Measurements from ENCODE around the gene EEFSEC.

The EEFSEC gene

DNA sequence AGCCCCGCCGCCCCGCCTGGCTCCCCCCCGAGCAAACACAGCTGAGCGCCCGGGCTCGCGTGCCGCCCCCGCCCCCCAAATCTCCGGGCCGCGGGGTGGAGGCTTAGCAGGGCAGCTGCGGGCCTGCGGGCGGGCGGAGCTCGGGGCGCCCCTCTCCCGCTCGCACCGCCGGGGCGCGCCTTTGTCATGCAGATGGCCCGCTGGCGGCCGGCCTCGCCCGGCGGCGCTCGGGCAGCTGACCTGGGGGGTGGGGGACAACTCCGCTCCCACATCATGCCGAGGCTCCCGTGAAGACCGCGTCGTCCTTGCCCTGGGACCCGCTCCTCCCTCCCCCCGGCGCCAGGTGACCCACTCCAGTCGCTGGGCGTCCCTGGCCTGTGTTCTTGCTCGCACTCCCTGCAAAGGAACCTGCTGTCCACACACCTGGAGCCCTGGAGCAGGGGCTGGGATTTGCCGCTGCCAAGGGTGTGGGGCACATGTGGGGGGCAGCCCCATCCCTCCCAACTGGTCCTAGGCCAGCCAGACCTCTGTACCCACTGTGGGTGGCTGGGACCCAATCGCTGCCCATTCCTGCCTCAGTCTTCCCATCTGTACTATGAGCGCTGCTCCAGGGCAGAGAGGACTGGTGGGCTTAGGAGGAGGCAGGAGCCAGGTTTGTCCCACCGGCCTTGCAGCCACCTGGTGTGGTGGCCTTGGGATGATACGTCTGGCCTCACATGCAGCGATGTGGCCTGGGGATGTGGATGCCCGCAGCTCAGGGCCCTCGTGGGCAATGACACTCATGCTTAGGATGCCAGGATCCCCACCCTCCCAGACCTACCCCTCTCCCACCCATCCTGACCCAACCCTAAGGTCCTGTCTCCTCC lies 279.9 kb downstream of the EEFSEC start:
- DNase-seq: no peak

DNA sequence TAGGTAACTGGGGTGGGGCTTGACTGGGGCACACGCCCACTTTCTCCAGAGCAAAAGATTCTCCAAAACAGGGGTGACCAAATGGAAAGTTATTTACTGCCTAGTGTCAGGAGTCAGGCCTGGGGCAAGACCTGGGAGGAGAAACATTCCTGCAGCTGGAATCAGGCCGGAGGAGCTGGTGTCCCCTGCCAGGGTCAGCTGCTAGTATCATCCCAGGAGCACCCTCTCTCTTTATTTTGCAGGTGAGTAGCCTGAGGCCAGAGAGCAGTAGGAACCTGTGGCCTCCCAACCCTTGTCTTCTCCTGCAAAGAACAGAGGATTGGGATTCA lies 280.5 kb downstream of the EEFSEC start:
- no peak for DNase-seq

DNA sequence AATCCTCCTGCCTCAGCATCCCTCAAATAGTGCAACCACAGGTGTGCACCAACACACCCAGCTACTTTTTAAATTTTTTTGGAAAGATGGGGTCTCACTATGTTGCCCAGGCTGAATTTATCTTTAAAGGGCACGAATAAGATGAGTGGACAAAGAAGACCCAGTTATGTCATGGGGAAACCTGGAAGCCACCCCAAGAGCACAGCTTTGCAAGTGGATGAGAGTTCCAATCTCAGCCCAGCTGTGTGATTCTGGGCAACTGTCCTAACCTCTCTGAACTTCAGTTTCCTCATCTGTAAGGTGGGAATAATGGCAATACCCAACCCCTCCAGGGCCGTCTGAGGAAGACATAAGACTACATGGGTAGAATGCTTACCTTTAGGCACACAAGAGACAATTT lies 281.2 kb downstream of the EEFSEC start:
- DNase-seq: no peak

DNA sequence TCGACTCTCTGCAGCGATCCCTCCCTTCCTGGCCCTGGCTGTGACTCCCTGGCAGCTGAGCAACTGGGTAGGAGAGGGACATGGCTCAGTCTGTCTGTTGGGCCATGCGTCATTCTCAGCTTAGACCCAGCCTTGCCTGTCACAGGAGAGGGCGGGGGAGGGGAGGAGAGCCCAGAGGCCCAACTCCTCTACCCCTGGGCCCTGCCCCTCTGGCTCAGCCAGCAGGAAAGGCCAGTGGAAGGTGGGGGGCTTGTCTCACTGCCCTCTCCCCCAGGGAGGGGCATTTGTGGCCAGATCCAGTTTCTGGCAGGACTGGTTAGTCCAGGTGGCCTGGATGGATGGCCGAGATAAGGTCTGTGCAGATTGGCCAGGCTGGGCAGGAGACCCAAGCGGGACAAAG lies 281.8 kb downstream of the EEFSEC start:
- no peak for DNase-seq

DNA sequence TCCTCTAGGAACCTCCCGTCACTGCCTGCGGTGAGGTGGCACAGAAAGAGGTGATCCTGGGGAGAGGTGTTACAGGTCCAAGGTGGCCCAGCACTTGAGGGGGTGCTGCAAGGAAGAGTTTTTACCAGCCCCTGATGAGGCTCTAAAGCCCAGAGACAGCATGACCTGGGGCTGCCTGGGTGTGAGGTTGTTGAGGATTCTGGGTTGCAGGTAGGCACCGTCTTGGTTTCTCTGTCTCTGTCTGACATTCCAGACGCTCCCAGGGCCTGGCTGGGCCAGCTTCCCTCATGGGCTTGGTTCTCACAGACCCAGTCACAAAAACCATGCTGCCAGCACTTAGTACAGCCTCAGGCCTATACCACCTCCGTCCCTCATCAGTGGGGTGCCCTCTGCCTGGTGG lies 282.3 kb downstream of the EEFSEC start:
- DNase-seq: no peak

DNA sequence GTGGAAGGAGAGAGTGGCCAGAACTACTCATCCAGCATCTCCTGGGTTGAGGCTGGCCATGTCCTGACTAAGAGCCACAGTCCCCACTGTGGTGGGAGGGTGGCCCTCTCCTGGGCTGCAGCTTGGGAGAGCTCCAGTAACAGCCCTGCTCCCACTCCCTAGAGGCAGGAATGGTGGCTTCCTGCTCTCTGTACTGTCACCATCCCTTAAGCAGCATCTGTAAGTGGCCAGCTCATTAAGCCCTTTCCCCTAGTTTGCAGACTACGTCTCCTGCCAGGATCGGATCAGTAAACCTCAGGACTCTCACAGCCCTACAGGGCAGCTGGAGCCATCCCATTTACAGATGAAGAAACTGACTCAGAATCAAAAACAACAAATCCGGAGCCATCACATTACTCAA lies 282.9 kb downstream of the EEFSEC start:
- no peak for DNase-seq

DNA sequence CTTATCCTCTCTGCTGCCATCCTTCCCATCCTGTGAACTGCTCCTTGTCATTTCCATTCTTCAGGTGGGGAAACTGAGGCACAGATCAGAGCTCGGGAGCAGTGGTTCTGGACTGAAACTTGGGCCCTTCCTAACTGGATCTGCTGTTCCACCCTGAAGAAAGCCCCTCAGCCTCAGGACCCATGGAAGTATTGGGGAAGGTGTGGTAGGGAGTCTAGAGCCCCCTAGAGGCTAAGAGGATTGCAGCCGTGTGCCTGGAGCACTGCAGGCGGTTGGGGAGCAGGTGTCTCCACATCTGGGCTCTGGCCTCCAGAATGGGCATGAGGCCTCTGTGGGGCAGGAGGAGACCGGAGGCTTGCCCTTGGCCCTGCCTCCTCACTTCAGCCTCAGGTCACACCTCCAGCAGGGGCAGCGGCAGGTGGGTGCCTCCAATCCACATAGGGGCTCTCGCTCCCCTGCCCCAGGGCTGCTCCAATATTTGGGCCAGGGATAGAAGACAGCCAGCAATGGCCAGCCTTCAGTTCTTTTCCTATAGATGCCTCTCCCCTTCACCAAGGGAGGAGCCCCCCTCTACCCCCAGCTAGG lies 285.3 kb downstream of the EEFSEC start:
- no peak for DNase-seq

DNA sequence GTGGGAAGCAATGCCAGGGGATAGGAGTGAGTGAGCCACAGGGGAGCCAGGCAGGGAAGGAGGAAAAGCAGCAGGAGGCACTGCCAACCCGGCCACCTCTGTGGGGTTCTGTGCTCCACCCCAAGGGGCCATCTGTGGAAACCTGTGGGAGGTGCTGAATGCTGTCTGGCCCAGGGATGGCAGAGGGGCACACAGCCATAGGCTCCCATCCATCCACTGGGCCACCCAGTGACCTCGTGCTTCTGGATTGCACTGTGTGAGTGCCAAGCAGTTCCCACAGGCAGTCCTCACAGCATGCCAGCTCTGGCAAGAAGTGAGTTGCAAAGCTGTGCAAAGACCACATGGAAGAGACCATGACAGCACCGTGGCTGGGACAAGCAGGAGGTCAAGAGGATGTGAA lies 285.9 kb downstream of the EEFSEC start:
- DNase-seq: no peak

DNA sequence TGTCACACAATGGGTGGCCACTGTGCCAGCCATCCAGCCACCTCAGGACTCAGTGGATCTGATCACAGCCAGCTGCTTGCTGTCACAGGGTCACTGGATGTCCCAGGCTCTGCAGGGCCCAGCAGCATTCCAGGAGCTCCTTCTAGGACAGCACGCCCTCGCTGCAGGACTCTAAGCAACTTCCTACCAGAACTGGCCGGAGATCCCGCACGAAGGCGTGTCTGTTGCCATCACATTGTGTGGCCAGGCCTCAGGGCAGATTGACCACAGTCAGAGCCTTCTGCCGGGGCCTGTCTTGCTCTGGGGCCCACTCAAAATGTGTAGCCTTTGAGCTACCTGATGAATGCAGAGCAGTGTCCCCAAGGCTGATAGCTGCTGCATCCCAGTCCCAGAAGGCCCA lies 288.8 kb downstream of the EEFSEC start:
- DNase-seq: no peak

DNA sequence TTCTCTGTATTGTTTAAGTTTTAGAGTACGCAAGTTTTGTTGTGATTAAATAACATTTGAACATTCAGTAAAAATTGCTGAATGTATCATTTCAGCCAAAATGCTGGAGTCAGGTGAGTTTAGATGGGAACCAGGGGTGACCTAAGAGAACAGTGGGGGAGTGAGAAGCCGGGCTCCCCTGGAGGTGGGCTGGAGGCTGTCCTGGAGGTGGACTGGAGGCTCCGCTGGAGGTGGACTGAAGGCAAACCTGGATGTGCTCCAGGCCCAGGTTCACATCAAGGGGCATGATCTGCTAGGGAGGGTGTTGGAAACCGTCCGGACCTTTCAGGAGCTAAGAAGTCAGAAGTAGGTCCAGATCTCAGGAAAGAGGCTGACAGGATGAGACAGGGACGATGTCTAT lies 289.7 kb downstream of the EEFSEC start:
- DNase-seq: no peak

DNA sequence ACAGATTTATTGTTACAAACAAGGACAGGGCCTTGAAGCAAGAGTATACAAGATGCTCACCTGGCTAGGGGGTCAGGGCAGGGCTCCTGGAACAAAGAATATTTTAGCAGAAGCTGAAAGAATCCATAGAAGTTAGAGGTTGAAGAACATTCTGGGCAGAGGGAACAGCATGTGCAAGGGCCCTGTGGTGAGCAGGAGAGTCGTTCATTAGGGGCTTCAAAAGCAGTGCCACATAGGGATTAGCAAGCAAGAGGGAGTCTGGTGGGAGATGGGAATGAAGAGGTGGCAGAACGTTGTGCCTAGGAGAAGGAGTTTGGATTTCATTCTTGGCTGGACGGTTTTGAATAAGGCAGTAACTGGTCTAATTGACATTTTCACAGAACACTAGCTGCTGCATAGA lies 290.5 kb downstream of the EEFSEC start:
- no peak for DNase-seq

DNA sequence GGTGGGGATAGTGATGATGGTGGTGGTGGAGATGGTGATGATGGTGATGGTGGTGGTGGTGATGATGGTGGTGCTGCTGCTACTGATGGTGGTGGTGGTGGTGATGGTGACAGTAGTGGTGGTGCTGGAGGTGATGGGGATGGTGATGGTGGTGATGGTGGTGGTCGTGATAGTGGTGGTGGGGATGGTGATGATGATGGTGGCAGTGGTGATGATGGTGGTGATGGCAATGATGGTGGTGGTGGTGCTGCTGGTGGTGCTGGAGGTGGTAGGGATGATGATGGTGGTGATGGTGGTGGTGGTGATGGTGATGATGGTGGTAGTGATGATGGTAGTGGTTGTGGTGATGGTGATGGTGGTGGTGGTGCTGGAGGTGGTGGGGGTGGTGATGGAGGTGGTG lies 292.1 kb downstream of the EEFSEC start:
- DNase-seq: no peak

DNA sequence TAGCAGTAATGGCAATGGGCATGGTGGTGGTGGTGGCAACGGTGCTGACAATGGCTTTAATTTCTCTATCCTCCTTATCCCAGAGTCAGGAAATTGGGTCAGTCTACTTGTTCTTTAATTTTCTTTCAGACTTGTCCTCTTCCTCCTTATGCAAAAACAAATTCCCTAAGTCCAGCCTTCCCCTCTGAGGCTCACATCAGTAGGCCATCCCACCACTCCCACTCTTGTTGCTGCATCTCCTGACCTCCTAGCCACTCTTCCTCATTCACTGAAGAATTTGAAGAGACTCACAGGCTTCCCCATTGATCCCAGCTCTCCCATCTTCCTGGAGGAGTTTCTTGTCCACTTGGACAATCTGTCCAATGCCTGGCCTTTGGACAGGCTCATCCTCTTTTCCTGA lies 293.5 kb downstream of the EEFSEC start:
- DNase-seq: no peak

DNA sequence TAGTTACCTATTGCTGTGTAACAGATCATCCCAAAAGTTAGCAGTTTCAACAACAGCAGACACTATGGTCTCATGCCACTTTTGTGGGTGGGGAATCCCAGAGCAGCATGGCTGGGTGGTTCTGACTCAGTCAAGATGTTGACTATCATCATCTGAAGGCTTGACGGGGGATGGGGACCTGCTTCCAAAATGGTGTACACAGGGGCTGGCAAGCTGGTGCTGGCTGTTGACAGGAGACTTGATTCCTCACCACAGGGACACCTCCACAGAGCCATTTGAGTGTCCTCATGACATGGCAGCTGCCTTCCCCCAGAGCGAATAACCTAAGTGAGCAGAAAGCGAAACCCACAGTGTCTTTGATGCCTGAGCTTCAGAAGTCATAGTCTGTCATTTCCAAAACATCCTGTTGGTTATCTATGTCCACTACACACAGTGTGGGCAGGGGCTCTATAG lies 294.3 kb downstream of the EEFSEC start:
- no peak for DNase-seq

DNA sequence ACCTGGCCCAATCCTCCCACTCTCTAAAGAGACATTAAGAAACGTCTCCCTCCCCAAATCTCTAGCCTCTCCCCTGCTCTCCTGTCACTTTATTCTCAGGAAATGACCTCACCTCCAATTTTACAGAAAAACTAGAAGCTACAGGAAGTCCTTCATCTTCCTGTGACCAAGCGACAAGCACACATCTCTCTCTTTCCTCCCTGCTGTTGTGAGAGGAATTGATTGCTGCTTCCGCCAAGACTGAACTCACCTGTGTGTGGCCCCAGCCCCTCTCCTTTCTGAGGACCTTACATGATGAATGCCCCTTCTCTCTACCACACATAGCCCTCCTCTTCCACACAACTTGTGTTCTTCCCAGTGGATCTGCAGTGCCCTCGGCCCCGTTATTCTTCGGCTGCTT lies 295.2 kb downstream of the EEFSEC start:
- no peak for DNase-seq

DNA sequence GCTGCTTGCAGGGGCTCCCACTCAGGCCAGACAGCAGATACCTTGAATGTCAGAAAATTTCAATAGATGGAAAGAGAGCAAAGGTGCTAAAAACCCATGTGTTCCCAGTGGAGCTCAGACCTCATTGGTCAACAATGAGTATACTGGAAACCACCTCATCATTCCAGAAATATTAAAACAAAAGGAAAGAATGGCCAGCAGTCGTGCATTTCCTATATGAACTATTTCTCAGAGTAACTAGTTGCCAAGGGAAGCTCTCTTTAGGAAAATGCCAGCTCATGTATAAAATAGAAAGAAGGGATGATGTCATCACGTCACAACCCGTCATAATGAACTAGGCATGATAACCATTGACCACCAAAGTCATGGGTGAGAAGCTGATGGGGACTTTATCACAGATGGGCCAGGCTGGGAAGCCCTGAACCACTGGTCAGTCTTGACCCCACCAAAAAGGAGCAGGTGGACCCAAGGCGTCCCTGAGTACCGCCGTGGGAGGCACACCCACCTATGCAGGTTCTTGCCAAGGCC lies 295.9 kb downstream of the EEFSEC start:
- no peak for DNase-seq

DNA sequence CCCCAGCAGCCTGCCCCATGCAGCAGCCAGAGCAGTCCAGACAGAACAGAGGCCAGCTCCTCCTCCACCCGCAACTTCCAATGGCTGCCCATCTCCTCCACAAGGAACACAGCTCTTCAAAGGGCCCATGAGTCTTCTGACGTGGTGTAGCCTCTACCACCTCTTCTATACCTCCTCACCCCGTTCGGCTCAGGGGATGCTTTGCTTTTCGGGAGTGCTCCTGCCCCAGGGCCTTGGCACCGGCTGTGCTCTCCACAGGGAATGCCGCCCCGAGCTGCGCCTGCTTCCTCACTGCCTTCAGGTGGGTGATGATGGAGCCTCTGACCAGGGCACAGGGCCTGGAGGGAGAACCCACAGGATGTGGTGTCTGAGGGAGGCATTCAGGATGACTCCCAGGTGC lies 298.8 kb downstream of the EEFSEC start:
- DNase-seq: no peak

DNA sequence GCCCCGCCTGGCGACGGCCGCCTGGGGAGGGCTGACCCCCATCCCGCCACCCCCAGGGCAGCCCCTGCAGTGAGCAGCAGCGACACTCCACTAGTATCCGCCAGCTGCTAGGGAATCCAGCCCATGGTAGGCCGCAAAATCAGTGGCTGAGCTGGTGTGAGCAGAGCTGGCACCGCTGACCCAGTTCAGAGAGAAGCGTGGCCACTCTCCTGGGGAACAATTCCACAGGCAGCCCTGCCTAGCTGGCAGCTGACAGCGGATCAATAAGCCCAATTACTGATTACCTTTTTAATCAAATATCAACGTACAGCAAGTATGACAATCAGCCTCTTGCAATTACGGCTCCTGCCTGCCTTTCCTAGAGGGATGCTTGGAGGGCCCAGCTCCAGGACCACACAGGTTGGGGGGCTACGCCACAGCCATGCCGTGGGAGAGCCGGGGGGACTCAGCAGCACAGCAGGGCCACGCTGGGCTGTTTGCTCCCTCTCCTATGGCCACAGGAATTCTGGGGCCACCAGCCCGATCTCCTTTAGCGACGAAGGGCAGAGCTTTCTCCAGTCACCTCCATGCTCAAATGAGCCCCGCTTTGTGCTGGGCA lies 299.5 kb downstream of the EEFSEC start:
- no peak for DNase-seq

DNA sequence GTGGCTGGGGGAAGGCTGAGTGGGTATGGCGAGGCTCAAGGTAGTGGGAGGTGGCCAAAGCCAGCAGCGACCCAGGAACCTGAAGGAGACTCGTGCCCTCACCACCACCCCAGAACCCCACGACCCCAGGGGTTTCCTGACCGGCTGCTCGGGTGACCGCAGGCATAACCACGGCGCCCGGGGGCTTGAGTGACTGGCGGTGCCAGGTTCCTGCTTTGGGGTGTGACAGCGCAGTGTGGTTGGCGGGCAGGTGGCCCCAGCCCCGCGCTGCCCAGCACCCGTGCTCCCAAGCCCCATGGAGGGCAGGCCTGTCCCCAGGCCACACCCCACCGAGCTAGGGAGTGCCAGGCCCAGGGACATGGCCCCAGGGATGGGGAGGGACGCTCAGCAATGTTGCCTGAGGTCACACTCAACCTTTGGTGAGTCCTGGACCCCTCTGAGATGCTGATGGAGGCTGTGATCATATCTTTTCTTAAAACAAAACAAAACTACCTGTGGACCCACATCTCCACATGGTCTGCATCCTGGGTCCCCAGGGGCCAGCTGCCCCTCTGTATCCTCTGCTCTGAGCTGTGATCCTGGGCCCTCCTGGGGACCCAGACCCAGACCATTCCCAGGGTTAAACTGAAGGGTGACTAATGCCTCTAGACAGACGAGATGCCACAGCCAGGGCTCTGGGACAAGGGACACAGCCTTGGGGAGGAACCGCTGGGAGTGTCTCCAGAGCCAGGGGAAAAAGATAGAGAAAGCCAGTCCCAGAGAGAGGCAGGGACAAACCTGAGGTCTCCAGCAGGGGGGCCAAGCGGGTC lies 300.4 kb downstream of the EEFSEC start:
- DNase-seq: no peak

DNA sequence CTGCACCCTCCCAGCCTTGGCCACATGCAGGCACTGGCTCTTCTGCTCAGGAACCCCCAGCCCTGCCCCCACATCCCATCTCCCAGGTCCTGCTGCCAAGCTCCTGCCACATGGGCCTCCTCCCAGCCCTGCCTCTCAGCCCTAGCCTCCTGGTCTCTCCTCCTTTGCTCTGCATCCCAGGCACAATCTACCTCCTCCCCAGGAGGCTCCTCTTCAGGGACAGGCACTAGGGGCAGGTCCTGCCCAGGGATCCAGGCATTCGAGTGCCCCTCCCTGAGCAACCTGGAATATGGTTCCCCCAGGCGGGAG lies 301.0 kb downstream of the EEFSEC start:
- no peak for DNase-seq

DNA sequence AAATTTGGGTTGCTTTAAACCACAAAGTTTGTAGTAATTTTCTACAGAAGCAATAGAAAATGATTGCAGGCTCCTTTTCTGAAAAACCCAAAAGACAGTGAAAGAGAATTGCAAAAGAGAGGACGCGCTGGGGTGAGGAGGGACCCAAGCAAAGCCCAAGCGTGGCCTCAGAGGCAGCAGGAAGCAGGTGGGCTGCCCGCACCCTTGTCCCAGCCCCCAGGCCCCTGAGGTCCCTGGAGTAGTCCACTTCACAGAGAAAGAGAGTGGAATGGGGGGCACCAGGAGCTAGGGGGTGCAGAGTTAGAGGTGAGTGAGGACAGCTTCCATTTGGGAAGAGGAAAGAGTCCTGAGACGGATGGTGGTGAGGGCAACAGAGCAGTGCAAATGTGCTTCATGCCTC lies 301.8 kb downstream of the EEFSEC start:
- no peak for DNase-seq

DNA sequence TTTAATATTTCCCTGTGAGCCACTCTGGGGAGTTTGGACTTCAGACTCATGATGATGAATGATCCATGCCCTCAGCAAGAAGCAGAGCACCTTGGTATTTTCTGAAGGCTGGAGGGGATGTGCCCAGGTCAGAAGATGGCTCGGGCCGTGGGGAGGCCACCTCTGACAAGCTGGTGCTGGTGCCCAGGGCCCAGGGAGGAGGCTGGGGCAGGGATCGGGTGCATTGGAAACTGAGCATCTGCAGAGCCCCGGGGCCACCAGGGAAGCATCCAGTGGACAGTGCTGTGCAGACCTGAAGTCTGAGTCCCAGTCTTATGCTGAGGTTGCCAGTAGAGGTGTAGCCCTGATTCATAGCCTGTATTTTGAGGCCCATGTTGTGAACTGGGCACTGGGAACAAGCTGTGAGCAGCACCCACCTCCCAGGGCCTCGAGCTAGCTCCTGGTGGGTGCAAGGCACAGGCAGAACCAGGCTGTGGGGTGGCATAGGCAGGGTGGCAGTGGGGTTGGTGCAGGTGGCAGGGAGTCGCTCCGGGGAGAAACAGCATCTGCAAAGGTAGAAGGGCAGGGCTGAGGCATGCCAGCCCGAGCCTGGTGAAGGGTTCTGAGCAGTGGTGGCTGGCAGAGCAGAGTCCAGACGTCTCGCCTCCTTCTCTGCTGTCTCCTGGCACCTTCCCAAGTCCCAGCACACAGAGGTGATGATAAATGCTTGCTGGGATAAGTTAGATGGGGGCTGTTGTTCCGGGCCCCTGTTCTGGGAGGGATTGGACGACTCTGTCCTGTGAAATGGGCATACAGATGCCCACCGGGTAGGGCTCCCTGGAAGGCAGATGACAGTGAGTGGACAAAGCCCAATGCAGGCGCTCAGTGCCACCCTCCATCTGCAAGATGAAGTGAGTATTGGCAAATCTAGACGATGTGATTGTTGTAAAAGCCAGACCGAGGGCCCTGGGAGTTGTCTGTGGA lies 302.8 kb downstream of the EEFSEC start:
- DNase-seq: no peak
